Transverse colon (tissue), 4 donors: Measurements from ENCODE around the gene CNTNAP2.

Experiments used
- POLR2A ChIP-seq: fragments of 450-650 bp; IDR thresholded peaks from one replicate; pipeline ENCODE4 v1.6.1; 2016; ENCODE audit warnings: antibody characterized with exemption, mild to moderate bottlenecking, moderate library complexity
- POLR2AphosphoS5 ChIP-seq, 3 donors: sonication (generic); formaldehyde crosslinking; IDR thresholded peaks; one replicate each; pipeline ENCODE4 v1.6.1; 2016; ENCODE audit warnings: antibody characterized with exemption in 3 of 3
- TF ChIP-seq, protein P1 (sequence below), 5 experiments: fragments of 200-600 bp in 3 of 5; fragments of 450-650 bp in 2 of 5; sonication (generic) in 3 of 5; IDR thresholded peaks; 1 replicate in 2 of 5; 2 replicates in 3 of 5; pipeline ENCODE4 v1.5.1; 2016 to 2017; ENCODE audit warnings: antibody characterized with exemption in 5 of 5, inconsistent platforms in 3 of 5, mild to moderate bottlenecking in 2 of 5, moderate library complexity in 1 of 5

GRCh38 chr7:147519062-147519461, 1402.5 kb downstream of the CNTNAP2 start:
- TF ChIP-seq, protein P1, sequence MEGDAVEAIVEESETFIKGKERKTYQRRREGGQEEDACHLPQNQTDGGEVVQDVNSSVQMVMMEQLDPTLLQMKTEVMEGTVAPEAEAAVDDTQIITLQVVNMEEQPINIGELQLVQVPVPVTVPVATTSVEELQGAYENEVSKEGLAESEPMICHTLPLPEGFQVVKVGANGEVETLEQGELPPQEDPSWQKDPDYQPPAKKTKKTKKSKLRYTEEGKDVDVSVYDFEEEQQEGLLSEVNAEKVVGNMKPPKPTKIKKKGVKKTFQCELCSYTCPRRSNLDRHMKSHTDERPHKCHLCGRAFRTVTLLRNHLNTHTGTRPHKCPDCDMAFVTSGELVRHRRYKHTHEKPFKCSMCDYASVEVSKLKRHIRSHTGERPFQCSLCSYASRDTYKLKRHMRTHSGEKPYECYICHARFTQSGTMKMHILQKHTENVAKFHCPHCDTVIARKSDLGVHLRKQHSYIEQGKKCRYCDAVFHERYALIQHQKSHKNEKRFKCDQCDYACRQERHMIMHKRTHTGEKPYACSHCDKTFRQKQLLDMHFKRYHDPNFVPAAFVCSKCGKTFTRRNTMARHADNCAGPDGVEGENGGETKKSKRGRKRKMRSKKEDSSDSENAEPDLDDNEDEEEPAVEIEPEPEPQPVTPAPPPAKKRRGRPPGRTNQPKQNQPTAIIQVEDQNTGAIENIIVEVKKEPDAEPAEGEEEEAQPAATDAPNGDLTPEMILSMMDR (IDR thresholded peaks at IDR 0.05): no peak
- TF ChIP-seq POLR2AphosphoS5 (IDR thresholded peaks at IDR 0.05): no peak
- TF ChIP-seq POLR2A: no peak
